Measurements from ENCODE around the gene TBC1D14.

TBC1D14 gene

DNA sequence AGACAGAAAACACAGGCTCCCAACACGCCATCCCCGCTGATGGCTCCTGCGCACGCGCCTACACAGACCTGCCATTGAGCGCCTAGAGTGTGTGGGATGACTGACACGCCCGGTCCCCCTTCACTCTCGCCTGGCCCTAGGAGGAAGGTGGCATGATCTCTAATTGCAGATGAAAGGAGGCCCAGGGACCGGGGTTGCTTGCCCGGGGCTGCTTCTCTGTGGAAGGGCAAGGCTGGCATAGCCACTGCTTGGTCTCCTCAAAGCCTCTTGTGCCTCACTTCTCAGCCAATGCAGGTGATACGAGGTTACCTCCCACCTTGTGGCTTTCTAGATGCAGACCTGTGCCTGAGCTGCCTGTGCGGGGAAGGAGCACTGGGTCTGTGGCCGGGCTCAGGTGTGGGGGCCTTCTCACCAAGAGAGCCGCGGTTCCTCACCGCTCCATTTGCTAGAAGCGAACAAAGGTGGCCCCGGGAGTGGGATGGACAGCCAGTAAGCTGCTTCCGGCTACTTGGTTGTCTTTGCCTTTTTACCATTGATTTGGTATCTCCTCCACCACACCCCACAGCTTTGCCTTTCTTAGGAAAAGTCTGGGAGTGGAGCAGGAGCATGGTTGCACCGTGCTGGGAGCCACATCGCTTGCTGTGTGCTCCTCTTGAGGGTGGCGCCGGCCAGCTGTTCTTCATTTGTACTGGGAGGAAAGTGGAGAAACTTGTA lies 47.0 kb downstream of the TBC1D14 start:
- no peaks in the 10 kb centered on the region for H3K36me3 ChIP-seq (replicated peaks)
- H3K4me3 ChIP-seq (ENCODE audit: low read depth, low read length): no peak overlapping the region
- no peak for DNase-seq
- H3K27me3 ChIP-seq (replicated peaks): no peaks in the 10 kb centered on the region
- no peak overlapping the region for H3K27ac ChIP-seq
- TF ChIP-seq, protein P1, sequence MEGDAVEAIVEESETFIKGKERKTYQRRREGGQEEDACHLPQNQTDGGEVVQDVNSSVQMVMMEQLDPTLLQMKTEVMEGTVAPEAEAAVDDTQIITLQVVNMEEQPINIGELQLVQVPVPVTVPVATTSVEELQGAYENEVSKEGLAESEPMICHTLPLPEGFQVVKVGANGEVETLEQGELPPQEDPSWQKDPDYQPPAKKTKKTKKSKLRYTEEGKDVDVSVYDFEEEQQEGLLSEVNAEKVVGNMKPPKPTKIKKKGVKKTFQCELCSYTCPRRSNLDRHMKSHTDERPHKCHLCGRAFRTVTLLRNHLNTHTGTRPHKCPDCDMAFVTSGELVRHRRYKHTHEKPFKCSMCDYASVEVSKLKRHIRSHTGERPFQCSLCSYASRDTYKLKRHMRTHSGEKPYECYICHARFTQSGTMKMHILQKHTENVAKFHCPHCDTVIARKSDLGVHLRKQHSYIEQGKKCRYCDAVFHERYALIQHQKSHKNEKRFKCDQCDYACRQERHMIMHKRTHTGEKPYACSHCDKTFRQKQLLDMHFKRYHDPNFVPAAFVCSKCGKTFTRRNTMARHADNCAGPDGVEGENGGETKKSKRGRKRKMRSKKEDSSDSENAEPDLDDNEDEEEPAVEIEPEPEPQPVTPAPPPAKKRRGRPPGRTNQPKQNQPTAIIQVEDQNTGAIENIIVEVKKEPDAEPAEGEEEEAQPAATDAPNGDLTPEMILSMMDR (IDR thresholded peaks at IDR 0.05; ENCODE audit: low read depth, low read length, missing control alignments): no peak
- in situ Hi-C loops (cut with HindIII; ENCODE audit: low pct_ligation_motif_present, low sequenced_read_pairs): no loop called here

DNA sequence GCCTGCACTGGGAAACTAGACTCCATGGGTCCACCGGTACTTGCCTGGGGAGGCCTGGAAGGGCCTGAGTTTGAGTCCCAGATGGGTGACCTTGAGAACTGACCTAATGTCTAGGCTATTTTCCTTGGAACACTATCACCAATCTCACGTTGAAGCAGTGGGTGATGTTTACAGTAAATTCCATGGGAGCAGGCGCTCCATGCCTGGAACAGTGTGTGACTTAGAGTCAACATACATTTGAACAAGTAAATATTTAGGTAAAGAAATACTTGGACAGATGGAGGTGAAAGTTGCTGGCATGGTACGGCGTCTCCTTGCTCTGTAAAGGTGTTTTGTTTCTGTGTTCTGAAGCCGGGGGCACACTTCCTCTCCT lies 47.5 kb downstream of the TBC1D14 start:
- no peaks in the 10 kb centered on the region for H3K27me3 ChIP-seq (replicated peaks)
- DNase-seq: no peak
- H3K27ac ChIP-seq: no peak overlapping the region

DNA sequence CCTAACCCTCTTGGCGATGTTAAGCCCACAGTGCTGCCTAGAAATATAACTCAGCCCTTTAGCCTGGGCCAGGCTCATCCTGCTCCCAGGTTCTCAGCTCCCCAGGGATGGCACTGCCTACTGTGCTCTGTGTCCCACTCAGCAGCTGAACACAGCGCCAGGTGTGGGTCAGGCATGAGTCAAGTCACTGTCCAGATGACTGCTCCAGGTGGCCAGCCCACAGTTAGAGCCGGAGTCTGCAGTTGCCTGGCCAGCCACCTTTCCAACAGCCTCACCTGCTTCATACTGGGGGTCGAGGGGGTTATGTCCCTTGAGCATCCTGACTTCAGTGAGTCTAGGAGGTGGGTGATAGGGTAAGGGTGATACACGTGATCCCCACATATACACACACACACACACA lies 48.4 kb downstream of the TBC1D14 start:
- H3K4me3 ChIP-seq (ENCODE audit: low read depth, low read length): no peak overlapping the region

More for the DNA sequence above, 47.5 kb downstream of the TBC1D14 start:
- TF ChIP-seq, protein P1 (IDR thresholded peaks at IDR 0.05; ENCODE audit: low read depth, low read length, missing control alignments): no peak
- H3K4me3 ChIP-seq (ENCODE audit: low read depth, low read length): no peak overlapping the region
- in situ Hi-C loops (cut with HindIII; ENCODE audit: low pct_ligation_motif_present, low sequenced_read_pairs): no loop called here
- no peaks in the 10 kb centered on the region for H3K36me3 ChIP-seq (replicated peaks)

DNA sequence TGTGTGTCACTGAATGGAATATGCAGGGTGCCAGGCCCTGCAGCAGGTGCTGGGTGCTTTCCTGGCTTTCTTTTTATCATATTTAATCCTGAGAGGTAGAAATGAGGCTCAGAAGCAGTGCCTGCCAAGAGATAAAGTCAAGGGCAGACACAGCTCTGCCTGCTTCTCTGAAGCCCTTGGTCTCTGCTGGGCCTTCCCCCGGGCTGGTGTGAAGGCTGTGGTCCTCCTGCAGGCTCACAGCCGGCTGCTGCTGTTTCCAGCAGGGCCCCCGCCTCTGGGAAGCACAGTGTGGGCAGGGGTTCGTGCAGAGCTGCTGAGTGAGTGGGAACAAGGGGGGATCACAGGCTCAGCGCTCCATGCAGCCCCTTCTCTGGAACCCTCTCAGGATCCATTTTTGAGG lies 49.6 kb downstream of the TBC1D14 start:
- in situ Hi-C loops (cut with HindIII; ENCODE audit: low pct_ligation_motif_present, low sequenced_read_pairs): no loop called here
- TF ChIP-seq, protein P1 (IDR thresholded peaks at IDR 0.05; ENCODE audit: low read depth, low read length, missing control alignments): no peak
- DNase-seq: no peak
- Histone ChIP-seq H3K36me3 (replicated peaks) (no peaks in the 10 kb centered on the region), H3K27ac (no peak overlapping the region), H3K27me3 (replicated peaks) (no peaks in the 10 kb centered on the region), H3K4me3 (ENCODE audit: low read depth, low read length) (no peak overlapping the region)

More for the DNA sequence above, 48.4 kb downstream of the TBC1D14 start:
- in situ Hi-C loops (cut with HindIII; ENCODE audit: low pct_ligation_motif_present, low sequenced_read_pairs): no loop called here
- DNase-seq: no peak
- no peaks in the 10 kb centered on the region for H3K27me3 ChIP-seq (replicated peaks)
- TF ChIP-seq, protein P1 (IDR thresholded peaks at IDR 0.05; ENCODE audit: low read depth, low read length, missing control alignments): no peak
- H3K27ac ChIP-seq: no peak overlapping the region
- no peaks in the 10 kb centered on the region for H3K36me3 ChIP-seq (replicated peaks)

DNA sequence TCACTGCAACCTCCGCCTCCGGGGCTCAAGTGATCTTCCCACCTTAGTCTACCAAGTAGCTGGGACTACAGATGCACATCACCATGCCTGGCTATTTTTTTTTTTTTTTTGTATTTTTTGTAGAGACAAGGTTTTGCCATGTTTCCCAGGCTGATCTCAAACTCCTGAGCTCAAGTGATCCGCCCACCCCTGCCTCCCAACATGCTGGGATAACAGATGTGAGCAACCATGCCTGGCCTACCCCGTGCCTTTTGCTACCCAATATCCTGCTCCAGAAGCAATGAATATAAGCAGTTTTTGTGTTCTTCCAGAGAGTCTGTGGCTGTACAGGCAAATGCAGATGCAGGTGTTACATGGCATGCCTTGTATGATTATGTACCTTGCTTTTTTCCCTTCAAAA lies 50.5 kb downstream of the TBC1D14 start:
- Histone ChIP-seq H3K27ac (no peak overlapping the region), H3K4me3 (ENCODE audit: low read depth, low read length) (no peak overlapping the region), H3K36me3 (replicated peaks) (no peaks in the 10 kb centered on the region), H3K27me3 (replicated peaks) (no peaks in the 10 kb centered on the region)
- in situ Hi-C loops (cut with HindIII; ENCODE audit: low pct_ligation_motif_present, low sequenced_read_pairs): no loop called here
- DNase-seq: no peak
- TF ChIP-seq, protein P1 (IDR thresholded peaks at IDR 0.05; ENCODE audit: low read depth, low read length, missing control alignments): no peak
